SKM-1 (cell line): ENCODE results near the gene TFIP11.
A peak's percentile ranks its signal among the peaks of the same experiment; 100 is the strongest.

ENCODE experiments used
- DNase-seq: peaks from one replicate; lab custom pipeline; 2025; ENCODE audit not compliant: unreplicated experiment; lab: John Stamatoyannopoulos, UW

Gene TFIP11

DNA sequence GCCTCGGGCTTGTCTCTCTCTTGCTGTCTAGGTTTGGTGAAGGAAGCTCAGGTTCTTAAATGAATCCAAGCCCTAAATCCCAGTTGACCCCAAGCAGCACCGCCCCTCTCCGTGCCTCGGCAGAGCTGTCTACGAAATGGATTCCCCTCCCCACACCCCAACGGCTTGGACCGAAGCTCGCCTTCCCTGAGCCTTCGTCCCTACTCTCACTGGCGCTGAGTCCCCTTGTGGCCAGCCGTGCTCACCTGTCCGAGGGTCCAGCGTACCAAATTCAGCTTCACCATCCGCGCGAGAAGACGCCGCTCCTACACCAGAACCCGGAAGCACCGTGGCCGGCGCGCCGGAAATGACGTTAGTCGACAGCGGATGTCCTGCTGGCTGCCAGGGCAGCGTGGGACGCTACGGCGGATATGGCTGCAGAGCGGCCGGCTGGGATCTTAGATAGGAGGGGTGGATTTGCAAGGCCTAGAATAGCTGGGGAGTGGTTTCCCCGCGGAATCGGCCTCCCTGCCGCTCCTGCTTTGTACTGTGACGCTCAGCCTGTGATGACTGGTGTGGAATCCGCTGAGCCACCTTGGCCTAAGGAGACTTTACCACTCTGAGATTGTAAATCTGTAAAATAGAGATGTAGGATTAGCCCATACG lies at the start of gene TFIP11:
TFIP11 (minus strand) TSS at position 325 of the 645 bp plus-strand sequence. CDS start 2,201 bp downstream, outside the sequence.
- DNase-seq = peak; percentile 51

DNA sequence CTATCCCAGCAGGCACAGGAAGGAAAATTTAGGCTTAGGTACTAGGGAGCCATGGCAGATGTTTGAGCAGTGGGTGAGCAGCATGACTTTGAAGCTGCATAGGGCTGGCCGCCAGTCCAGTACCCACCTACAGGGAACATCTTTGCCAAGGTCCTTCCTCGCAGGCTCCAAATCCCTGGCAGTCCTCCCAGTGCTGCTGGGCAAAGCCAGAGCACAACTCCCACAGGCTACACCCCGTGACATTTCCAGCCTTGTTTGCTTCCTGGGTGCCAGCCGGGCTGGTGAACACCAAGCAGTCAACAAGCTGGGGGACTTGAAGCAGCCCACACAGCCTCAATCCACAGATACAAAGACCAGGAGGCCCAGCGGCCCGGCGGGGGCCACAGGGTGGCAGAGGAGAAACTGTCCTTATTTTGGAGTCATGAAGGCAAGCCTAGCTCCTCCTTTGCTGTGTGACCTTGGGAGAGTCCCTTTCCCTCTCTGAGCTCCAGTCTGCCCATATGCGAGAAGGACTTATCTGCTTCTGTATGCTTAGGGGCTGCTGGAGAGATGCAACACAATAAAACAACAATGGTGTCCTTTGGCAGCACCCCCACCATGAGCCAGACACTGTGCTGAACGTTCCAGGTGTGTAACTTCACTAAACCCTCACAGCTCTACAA lies 49.6 kb upstream of the TFIP11 start:
- DNase-seq = no peak

DNA sequence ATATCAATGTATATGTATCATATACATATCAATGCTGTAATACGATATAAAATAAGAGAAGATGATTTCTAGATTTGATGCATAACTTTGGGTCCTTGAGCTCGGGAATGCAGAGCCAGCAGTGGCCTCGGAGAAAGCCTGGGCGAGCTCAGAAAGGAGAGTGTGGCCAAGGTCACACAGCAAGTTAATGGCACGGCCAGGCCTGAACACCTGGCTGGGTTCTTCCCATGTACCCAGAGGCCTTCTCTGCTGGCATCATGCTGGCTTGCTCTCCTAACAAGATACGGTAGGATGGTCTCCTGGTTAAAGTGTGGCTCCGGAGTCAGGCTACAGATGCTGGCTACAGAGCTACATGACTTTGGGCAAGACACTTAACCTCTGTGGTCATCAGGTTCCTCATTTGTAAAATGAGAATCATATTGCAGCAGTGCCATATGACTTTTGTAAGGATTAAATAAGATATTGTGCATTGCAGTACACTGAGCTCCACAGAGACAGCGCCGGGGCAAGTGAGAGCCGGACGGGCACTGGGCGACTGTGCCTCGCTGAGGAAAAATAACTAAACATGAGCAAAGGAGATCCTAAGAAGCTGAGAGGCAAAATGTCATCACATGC lies 47.8 kb upstream of the TFIP11 start:
- DNase-seq = peak; percentile 17

DNA sequence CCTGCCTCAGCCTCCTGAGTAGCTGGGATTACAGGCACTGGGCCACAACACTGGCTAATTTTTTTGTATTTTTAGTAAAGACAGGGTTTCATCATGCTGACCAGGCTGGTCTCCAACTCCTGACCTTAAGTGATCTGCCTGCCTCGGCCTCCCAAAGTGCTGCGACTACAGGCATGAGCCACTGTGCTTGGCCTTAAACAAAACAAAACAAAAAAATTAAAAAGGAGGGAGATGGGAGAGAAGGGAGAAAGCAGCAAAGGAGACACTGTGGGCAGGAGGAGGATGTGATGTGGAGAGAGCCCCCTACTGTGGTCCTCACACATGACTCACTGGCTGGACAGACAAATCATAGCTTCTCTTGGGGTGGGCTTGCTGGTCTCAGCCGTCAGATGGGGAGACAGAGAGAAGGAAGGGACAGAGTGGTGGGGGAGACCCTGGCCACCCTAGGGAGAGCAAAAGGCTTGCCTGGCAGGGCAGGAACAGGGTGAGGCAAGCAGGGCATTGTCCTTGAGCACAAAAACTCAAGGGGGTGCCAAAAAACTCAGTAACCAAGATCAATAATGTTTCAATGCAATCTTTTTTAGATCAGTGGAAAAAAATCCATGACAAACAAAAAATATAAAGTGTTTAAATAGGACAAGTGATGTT lies 46.1 kb upstream of the TFIP11 start:
- DNase-seq = no peak

DNA sequence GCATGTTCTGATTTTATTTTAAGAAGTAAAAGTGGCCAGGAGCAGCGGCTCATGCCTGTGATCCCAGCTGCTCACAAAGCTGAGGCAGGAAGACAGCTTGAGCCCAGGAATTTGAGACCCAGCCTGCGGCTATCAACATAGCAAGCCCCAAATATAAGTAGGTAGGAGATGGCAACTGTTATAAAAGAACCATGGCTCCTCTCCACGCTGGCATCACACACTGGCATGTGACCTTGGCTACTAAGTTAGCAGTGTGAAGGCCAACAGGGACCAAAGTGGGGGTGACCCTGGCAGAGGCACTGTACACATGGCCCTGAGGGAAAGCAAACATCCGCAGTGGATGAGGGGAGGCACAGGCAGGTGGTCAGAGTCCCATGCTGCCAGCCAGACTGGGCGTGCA lies 44.6 kb upstream of the TFIP11 start:
- no peak for DNase-seq

DNA sequence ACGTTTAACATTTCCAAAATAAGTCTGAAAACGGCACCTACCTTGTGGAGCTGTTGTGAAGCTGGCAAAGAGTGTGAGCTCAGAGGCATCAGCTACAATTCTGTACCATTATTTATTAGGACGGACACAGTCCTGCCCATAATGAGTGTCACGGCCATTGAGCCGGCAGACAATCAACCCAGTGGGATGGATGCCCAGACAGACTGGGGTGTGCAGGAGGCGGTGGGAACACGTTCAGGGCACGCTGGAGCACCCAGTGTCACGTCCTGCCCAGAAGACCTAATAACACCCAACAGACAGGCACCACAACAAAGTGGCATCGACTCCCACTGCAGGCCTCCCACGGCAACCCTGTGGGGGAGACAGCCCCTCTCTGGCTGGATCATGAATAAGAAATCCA lies 43.2 kb upstream of the TFIP11 start:
- no peak for DNase-seq

DNA sequence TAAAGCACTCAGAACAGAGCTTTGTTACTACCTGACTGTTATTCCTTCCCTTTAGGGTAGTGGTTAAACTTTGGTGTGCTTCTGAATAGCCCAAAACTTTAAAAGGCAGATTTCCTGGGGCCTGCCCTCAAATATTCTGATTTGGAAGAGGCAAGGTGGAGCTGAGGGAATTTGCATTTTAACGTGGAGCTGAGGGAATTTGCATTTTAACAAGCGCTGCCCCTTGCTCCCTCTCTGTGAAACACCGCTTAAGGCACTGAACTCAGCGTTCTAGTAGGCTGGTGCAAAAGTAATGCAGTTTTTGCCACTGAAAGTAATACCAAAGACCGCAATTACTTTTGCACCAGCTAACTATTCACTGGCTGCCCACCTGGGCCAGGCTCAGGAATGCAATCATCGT lies 42.7 kb upstream of the TFIP11 start:
- DNase-seq = no peak

DNA sequence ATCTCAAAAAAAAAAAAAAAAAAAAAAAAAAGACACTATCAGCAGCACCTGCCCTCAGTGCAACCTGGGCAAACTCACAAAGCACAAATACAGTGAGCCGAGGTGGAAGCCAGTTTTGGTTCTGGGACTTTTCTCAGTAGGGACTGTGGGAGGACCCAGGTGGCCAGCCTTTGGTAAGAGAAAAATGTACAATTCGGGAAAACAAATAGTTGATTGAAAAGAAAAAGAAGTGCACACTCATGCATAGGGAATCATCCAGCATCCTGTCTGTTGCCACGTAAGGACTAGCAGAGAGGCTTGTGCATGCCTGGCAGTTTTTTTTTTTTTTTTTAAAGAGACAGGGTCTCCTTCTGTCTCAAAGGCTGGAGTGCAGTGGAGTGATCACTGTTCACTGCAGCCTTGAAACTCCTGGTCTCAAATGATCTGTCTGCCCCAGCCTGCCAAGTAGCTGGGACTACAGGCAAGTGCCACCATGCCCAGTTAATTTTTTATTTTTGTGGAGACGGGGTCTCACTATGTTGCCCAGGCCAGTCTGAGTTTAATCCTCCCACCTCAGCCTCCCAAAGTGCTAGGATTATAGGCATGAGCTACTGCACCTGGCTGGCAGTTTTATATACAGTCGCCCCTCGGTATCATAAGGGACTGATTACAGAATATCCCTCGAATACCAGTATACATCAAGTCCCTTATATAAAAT lies 40.9 kb upstream of the TFIP11 start:
- no peak for DNase-seq

DNA sequence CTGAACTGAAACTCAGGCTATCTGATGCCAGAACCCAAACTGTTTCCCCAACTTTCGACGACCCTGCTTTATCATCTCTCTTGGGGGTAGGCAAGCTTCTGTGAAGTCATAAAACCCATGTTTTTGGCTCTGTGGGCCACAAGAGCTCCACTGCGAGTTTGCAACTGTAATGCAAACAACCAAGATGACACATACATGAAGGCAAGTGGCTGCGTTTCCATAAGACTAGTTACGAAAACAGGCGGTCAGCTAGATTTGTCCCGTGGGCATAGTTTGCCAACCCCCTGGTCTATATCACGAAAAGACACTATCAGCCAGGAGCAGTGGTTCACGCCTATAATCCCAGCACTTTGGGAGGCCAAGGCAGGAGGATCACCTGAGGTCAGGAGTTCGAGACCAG lies 40.2 kb upstream of the TFIP11 start:
- no peak for DNase-seq

DNA sequence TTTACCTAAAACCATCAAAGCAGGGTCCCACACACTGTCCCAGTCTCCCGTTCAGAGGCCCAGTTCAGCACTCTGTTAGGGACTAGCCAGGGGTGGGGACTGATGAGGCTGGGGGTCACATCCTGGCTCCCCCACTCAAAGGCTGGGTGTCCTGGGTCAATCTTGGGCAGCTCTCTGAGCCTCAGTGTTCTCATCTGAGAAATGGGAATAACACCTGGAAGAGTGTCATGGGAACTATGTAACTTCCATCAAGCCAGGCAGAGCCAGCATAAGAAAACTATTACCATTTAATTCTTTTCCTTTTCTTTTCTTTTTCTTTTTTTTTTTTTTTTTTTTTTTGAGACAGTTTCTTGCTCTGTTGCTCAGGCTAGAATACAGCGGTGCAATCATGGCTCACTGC lies 39.3 kb upstream of the TFIP11 start:
- no peak for DNase-seq

DNA sequence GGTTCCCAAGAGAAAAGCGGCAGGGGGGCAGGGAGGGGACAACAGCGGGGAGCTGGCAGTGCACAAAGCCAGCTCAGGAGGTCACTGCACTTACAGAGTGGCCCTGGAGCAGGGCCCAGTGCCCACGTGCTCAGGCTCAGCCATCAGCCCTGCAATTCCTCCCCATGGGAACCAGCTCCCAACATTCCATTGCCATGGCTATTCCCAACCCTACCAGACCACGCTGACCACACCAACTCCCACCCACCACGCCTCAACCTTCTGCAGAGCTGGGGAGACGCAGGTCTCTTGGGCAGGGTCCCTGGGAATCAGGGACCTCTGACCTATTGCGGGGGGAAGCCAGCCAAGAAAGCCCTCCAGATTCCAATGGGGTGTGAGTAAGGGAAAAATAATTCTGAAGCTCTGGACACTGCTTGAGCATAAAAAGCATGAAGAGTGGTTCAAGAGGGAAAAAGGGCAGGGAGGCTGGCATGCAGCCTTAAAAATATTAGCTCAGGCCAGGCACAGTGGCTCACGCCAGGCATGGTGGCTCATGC lies 38.3 kb upstream of the TFIP11 start:
- DNase-seq = no peak

DNA sequence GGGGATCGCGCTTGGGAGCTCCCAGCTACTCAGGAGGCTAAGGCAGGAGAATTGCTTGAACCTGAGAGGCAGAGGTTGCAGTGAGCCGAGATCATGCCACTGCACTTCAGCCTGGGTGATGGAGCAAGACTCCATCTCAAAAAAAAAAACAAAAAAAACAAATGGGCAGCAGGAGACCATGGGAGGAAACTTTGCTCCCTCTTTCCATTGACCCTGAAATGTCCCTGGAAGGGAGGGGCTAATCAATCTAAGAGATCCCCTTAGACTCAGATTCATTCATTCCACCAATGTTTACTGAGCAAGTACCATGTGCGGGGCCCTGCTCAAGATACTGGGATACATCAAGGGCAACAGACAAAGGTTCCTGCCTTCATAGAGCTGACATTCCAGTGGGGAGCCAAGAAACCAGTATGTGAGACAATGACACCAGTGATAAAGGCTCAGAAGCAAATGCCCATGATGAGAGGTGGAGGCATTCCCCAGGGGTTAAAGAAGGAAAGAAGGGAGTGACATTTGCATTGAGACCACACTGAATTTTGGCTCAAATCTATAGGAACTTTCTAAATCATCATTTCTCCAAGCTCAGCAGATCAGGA lies 37.7 kb upstream of the TFIP11 start:
- no peak for DNase-seq

DNA sequence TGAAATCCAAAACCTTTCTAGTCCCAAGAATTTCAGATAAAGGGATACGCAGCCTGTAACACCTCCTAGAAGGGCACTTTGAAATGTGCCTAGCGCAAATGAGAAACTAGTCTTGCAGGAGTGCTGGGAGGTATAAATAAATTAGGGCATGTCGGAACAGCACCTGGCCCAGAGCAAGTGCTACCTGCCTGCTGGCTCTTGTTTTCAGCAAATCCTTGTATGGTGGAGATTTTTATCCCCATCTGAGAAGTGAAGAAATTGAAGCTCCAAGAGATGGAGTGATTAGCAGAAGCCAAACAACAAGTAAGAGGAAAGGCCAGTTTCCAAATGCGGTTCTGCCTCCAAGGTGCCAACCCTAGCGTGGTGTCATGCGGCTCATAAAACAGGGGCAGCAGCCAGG lies 36.7 kb upstream of the TFIP11 start:
- no peak for DNase-seq

DNA sequence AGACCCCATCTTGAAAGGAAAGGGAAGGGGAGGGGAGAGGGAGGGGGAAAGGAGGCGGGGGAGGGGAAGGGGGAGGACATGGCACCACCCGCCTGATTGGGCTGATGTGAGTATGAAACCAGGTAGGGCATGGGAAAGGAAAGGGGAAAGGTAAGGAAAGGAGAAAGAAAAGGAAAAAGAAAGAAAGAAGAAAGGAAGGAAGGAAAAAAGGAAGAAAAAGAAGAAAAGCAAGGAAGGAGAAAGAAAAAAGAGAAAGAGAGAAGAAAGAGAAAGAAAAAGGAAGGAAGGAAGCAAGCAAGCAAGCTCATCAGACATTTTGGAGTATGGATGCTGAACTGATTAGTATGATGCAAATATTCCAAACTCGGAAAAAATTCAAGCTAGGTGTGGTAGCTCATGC lies 36.0 kb upstream of the TFIP11 start:
- DNase-seq = no peak

DNA sequence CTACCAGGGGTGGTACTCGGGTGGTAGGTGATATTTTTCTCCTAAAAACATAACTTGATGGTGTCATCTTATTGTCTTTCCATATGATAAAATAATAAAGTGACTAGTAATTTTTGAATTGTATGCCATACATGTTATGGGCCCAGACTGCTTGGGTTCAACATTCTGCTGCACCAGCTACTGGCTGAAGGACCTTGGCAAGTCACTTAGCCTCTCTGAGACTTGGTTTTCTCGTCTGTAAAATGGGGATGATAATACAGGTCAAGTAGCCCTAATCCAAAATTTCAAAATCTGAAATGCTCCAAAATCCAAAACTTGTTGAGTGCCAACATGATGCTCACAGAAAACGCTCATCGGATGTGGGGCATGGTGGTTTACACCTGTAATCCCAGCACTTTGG lies 35.6 kb upstream of the TFIP11 start:
- DNase-seq = no peak

DNA sequence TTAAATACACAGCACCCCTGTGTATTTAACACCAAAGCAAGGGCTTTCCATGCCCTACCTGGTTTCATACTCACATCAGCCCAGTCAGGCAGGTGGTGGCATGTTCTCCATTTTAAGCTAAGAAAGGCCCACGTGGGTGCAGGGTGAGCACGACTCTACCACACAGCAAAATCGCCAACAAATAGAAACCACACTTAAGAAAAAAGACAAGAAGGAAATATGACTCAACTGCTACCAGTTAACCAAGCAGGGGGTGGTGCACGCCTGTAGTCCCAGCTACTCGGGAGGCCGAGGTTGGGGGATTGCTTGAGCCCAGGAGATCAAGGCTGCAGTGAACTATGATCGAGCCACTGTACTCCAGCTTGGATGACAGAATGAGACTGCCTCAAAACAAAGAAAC lies 35.2 kb upstream of the TFIP11 start:
- no peak for DNase-seq

DNA sequence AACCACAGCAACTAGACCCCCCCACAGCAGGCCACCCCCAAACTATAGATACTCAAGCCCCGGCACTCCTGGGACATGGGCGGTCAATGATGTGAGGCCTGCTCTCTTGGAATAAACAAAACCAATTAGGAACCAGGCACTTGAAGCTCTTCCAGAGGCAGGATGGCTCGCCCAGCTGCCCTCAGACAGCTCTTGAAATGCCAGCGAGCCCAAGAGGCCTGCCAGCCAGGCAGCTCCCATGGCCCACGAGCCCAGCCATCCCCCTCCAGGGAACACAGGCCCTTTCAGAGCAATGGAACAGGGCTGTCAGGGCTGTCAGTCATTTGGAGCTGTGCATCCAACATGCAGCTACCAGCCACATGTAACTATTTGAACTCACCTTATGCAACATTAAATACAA lies 34.0 kb upstream of the TFIP11 start:
- DNase-seq = no peak

DNA sequence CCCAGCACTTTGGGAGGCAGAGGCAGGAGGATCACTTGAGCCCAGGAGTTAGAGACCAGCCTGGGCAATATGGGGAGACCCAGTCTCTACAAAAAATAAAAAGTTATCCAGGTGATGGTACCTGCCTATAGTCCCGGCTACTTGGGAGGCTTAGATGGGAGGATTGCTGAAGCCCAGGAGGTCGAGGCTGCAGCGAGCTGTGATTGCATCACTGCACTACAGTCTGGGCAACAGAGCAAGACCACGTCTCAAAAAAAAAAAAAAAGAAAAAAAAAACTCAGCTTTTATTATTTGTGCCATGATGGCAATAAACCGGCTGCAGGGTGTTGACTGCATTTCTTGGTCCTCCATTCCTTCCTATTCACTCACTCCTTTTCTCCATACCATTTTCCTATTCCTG lies 33.6 kb upstream of the TFIP11 start:
- DNase-seq = no peak

DNA sequence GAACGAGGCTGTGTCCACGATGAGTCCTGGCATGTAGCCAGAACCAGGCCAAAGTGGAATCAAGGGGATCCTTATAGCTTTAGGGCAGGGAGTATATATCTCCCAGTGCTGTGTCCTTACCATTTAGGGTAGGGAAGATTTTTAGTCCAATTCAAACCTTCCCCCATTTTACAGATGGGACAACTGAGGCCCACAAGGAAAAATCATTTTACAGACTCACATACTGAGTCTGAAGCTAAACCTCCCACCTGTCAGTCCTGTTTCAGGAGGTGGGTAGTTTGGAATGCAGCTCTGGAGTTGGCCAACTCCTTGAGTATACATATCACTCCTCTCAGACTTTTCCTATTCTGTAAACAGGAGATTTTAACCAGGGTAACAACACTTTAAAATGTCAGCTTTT lies 33.1 kb upstream of the TFIP11 start:
- DNase-seq = no peak

DNA sequence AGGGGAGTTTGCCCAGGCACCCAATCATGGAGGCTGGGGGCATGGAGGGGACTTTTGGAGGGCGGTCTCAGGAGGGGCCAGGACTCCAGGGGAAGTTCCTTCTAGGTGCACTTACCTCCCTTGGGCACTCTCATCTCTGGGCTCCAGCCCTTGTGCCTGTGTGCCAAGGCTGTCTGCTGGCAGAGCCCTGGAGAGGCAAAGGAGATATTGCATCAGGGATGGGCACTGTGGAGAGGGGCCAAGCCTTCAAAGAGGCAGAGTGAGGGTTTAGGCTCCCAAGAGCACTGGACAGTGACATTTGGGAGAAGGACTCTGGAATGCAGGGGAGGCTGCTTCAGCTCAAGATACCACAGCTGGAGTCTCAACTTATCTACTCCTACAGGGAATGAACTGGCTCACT lies 32.2 kb upstream of the TFIP11 start:
- no peak for DNase-seq

DNA sequence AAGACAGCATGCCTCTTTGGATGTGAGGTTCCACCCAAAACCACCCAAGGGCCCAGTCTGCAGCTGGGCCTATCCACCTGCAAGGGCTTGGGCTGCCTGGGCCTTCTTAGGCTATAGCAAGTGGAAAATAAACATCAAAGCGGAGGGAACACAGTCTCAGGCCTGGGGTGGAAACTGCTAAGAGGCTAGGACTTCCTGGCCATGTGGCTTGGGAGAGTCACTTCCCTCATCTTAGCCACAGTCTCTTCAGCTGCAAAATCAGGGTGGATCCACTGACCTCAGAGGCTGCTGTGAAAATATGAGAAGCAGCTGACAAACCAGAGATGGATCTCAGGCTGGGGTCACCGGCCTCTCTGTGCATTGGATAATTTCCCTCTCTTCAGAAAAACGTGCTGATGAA lies 30.6 kb upstream of the TFIP11 start:
- no peak for DNase-seq
